Muscle layer of duodenum (tissue), 2 donors: Measurements from ENCODE around the gene PRDM16.

Source experiments
- H3K27ac ChIP-seq: one replicate; pipeline ENCODE4 v1.7.0; 2013; ENCODE audit warnings: mild to moderate bottlenecking, low read length
- H3K27me3 ChIP-seq: one replicate; pipeline ENCODE4 v1.7.0; 2013; ENCODE audit warnings: low read depth, mild to moderate bottlenecking, control low read depth, low read length
- H3K36me3 ChIP-seq, 2 donors: one replicate each; pipeline ENCODE4 v1.7.0; 2013; ENCODE audit warnings: low read length in 2 of 2, control low read depth in 1 of 2, mild to moderate bottlenecking in 1 of 2; ENCODE audit not compliant: insufficient read depth in 2 of 2, control insufficient read depth in 1 of 2
- H3K4me1 ChIP-seq, 2 donors: one replicate each; pipeline ENCODE4 v1.7.0; 2013; ENCODE audit warnings: low read length in 2 of 2, mild to moderate bottlenecking in 2 of 2, control low read depth in 1 of 2, moderate library complexity in 1 of 2; ENCODE audit not compliant: insufficient read depth in 2 of 2, control insufficient read depth in 1 of 2
- H3K4me3 ChIP-seq, 2 donors: one replicate each; pipeline ENCODE4 v1.7.0; 2013; ENCODE audit warnings: low read length in 2 of 2, low read depth in 1 of 2, mild to moderate bottlenecking in 1 of 2
- H3K9me3 ChIP-seq, 2 donors: one replicate each; pipeline ENCODE4 v1.7.0; 2013; ENCODE audit warnings: low read length in 2 of 2, control low read depth in 1 of 2, mild to moderate bottlenecking in 1 of 2; ENCODE audit not compliant: control insufficient read depth in 1 of 2
- donor health status: healthy.

The PRDM16 gene

GRCh38 chr1:3456964-3457909, 388.2 kb downstream of the PRDM16 start:
- H3K4me1 ChIP-seq, result peaks cover 0 to 26% of the 10 kb centered on the region in 2 donors
- peaks cover 20% of the 10 kb centered on the region for H3K27me3 ChIP-seq
- peak overlapping the region; percentile 16 for H3K27ac ChIP-seq
- H3K9me3 ChIP-seq, result no peaks in the 10 kb centered on the region
- no peak overlapping the region for H3K4me3 ChIP-seq
- H3K36me3 ChIP-seq, result no peaks in the 10 kb centered on the region

DNA sequence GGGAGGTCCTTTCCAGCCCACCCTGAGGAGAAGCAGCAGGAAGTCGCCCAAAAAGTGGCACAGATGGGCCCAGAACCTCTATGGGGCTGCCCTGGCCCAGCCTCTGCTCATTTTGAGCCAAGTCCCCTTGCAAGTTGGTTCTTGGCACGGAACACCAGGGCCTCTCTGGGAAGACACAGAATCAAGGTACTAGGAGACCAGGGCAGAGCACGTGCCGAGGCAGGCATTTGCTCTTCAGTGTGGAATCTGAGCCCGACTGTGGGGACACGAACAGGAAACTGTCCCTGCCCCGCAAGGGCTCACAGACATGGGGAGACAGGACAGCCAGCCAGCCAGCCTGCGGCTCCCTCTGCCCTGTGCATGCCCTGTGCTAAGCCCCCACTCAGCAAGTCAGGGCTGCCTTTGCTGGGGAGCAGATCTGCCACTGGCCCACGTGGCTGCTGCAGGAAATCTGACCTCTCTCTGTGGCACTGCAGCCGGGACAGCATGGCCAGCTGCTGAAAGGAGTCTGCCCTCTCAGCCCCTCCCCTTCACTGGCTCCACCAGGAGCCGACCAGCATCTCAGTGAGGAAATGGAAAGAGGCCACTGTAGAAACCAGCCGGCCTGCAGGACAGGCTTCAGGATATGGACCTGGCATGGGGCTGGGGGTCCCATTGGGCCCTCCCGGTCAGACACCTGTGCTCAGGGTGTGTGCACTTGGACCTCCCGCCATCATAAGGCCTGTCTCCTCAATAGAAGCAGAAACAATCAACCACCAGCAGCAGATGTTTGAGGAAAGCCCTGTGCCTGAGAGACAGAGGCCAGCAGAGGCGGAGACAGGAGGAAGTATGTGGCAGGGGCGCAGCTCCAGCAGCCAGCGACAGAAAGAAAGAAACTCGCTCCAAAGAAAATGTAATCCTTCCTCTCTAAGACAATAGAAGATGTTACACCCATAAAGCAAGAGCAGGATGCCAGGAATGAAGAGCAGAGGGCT, 389.2 kb downstream of the PRDM16 start:
- no peaks in the 10 kb centered on the region for H3K36me3 ChIP-seq
- peaks cover 0 to 25% of the 10 kb centered on the region in 2 donors for H3K4me1 ChIP-seq
- no peaks in the 10 kb centered on the region for H3K9me3 ChIP-seq
- H3K27ac ChIP-seq, result peak overlapping the region; percentile 53
- H3K4me3 ChIP-seq, result no peak overlapping the region
- H3K27me3 ChIP-seq, result peaks cover 17% of the 10 kb centered on the region

GRCh38 chr1:3459051-3459908, 390.3 kb downstream of the PRDM16 start:
- peaks cover 0 to 14% of the 10 kb centered on the region in 2 donors for H3K4me1 ChIP-seq

GRCh38 chr1:3459940-3460671, 391.1 kb downstream of the PRDM16 start:
- Histone ChIP-seq H3K27ac (peak overlapping the region; percentile 53), H3K9me3 (no peaks in the 10 kb centered on the region), H3K4me1 (peaks cover 0 to 10% of the 10 kb centered on the region in 2 donors), H3K36me3 (no peaks in the 10 kb centered on the region), H3K27me3 (peaks cover 7% of the 10 kb centered on the region), H3K4me3 (no peak overlapping the region)

More at GRCh38 chr1:3459051-3459908, 390.3 kb downstream of the PRDM16 start:
- Histone ChIP-seq H3K27me3 (peaks cover 7% of the 10 kb centered on the region), H3K27ac (peak overlapping the region; percentile 53), H3K4me3 (no peak overlapping the region), H3K9me3 (no peaks in the 10 kb centered on the region), H3K36me3 (no peaks in the 10 kb centered on the region)

GRCh38 chr1:3460672-3461131, 391.7 kb downstream of the PRDM16 start:
- H3K27ac ChIP-seq, result peak overlapping the region; percentile 53
- H3K4me3 ChIP-seq, result no peak overlapping the region
- H3K4me1 ChIP-seq, result peaks cover 0 to 10% of the 10 kb centered on the region in 2 donors
- no peaks in the 10 kb centered on the region for H3K36me3 ChIP-seq
- H3K9me3 ChIP-seq, result no peaks in the 10 kb centered on the region
- H3K27me3 ChIP-seq, result peaks cover 2% of the 10 kb centered on the region

GRCh38 chr1:3461238-3461933, 392.4 kb downstream of the PRDM16 start:
- H3K27me3 ChIP-seq, result no peaks in the 10 kb centered on the region
- H3K27ac ChIP-seq, result peak overlapping the region; percentile 53
- H3K4me1 ChIP-seq, result peaks cover 0 to 10% of the 10 kb centered on the region in 2 donors
- no peaks in the 10 kb centered on the region for H3K9me3 ChIP-seq
- H3K4me3 ChIP-seq, result no peak overlapping the region
- no peaks in the 10 kb centered on the region for H3K36me3 ChIP-seq

DNA sequence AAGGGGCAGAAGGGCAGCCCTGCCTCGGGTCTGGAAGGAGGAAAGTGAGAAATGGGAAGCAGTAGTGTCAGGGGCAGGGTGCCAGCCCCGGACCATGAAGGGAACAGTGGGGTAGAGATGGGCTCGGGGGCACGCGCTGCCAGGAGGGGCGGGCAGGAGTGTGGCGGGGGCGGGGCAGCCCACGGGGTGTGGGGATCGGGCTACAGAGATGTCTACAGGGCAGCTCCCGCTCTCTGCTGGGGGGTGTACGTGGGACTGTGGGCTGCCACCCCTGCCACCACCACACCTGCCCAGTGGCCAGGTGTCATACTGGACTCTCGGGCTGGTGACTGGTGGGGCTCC, 392.9 kb downstream of the PRDM16 start:
- Histone ChIP-seq H3K4me1 (peaks cover 0 to 10% of the 10 kb centered on the region in 2 donors), H3K4me3 (no peak overlapping the region), H3K27me3 (no peaks in the 10 kb centered on the region), H3K36me3 (no peaks in the 10 kb centered on the region), H3K27ac (no peak overlapping the region), H3K9me3 (no peaks in the 10 kb centered on the region)

DNA sequence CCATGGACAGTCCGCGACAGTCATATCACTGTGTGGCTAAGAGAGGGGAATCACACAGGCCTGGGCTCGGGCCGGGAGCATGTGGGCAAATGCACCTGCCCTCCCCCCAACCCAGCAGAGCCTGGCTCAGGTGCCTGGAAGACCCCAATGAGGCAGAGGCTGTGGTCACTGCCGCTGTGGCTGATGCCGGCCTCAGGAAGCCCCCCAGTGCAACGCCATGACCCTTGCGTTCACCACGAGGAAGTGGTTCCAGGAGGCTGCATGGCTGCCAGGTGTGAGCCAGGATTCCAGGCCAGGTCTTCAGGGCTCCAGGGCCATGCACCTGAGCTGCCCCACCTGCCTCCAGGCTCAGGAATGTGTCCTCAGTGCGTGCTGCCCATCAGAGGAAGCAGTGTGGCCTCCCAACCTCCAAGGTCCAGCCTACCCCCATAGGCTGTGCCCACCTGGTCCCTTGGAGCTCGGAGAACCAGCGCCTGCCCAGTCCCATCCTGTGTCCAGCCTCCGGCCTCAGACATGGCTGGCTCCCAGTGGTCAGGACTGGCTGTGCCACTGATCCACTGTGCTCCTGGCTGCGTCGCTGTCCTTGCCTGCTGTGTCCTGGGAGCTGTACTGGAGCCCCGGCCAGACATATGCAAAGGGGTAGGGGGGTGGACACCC, 393.5 kb downstream of the PRDM16 start:
- Histone ChIP-seq H3K4me3 (no peak overlapping the region), H3K27ac (no peak overlapping the region), H3K36me3 (no peaks in the 10 kb centered on the region), H3K4me1 (peaks cover 0 to 5% of the 10 kb centered on the region in 2 donors), H3K27me3 (no peaks in the 10 kb centered on the region), H3K9me3 (no peaks in the 10 kb centered on the region)

- Histone ChIP-seq H3K4me1 (no peaks in the 10 kb centered on the region), H3K9me3 (no peaks in the 10 kb centered on the region)
Measured at GRCh38 chr1:3463013-3463385, 394.0 kb downstream of the PRDM16 start.

More at GRCh38 chr1:3463013-3463385, 394.0 kb downstream of the PRDM16 start:
- H3K4me3 ChIP-seq, result no peak overlapping the region
- H3K27ac ChIP-seq, result no peak overlapping the region
- no peaks in the 10 kb centered on the region for H3K36me3 ChIP-seq
- H3K27me3 ChIP-seq, result no peaks in the 10 kb centered on the region
